Left lobe of liver (tissue), 2 donors: ENCODE measurements around the gene ANKRD36B. TPM values are rescaled to one million over a fixed set of nuclear protein-coding genes. Genes with fewer than 3 reads are reported as not detected.
A peak's percentile ranks its signal among the peaks of the same experiment; 100 is the strongest.
"Not testable (repeated sequence)": the region's sequence is repeated elsewhere in the genome, so short reads cannot be mapped to it uniquely, and the experiment has no call there.

Experiments used
- ATAC-seq: fragments of 200-7000 bp; cut with Tn5 transposase; one replicate; pipeline ENCODE4 v1.9.1; 2020; ENCODE audit warnings: mild to moderate bottlenecking, moderate library complexity
- DNase-seq: peaks from one replicate; pipeline ENCODE4 v3.0.0-alpha.2; 2020; ENCODE audit warnings: low spot score
- total RNA-seq: library from RNA; stranded (reverse); gene quantifications from one replicate; pipeline ENCODE4 v1.2.1, GENCODE V29; 2021
- donor health status: DM: no; HTN: no; CAD: no; lungs with moderate emphysema.
- donor health status: DM: no; HTN: yes; CAD: no.

The ANKRD36B gene
- total RNA-seq, result 2.2 TPM

DNA sequence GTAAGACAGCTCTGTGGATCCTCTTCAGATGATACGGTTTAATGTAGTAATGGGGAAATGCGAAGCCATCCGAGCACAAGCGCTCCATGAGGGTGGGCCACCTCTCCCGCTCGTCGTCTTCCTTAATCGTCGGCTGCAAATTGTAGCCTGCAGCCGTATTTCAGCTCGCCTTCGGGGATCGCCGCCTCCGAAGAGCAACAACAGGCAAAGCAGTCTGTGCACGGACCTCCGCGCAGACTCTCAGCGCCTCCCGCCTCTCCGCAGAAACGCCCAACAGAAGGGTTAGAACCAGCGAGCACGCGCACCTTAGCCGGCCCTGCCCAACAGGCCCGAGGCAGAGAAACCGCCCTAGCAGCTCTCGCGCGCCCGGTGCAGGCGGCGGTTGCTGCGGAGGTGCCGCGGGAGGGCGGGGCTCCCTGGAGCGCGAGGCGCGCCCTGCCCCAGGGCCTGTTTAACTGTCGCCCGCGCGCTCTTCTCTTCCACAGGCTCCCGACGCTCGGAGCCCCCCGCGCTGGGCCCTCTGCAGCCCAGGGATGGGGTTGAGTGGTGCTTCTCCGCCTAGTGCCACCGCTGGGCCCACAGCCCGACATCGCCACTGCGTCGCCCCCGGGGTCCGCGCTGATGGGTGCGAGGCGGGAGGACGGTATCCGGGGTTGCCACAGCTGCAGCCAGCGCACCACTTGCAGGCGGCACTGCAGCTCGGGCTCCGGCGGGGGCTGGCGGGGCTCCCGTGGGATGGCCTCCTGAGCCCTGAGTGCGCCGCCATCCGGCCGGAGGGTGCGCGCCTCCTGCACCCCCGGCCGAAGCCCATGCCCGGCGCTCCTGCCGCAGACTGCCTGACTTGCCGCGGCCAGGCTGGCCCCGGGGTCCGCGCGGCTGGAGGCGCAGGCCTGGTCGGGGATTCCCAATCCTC is at the start of gene ANKRD36B:
Gene ANKRD36B, minus strand, starts transcription at position 280 of the 913 bp plus-strand sequence. Its CDS starts 192 bp downstream, at position 88.
- DNase-seq, result peak; percentile 71
- ATAC-seq, result peak; percentile 75

DNA sequence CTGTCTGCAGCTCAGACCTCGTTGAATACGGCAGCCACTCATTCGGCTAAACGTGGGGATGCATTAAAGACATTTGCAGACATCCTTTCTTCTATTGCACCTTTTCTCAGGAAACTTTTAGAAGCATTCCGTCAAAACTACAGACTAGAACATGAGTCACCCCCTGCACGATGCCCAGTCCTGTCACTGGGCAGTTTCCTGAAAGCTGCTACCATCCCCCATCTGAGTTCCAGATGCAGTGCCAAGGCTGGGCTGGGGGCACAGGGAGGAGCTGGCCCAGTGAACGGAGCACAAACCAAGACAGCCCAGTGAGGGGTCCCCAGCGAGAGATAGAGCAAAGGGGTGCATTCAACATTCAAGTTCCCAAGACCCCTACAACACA is 36.4 kb upstream of the ANKRD36B start:
- ATAC-seq, DNase-seq: not testable (repeated sequence)

DNA sequence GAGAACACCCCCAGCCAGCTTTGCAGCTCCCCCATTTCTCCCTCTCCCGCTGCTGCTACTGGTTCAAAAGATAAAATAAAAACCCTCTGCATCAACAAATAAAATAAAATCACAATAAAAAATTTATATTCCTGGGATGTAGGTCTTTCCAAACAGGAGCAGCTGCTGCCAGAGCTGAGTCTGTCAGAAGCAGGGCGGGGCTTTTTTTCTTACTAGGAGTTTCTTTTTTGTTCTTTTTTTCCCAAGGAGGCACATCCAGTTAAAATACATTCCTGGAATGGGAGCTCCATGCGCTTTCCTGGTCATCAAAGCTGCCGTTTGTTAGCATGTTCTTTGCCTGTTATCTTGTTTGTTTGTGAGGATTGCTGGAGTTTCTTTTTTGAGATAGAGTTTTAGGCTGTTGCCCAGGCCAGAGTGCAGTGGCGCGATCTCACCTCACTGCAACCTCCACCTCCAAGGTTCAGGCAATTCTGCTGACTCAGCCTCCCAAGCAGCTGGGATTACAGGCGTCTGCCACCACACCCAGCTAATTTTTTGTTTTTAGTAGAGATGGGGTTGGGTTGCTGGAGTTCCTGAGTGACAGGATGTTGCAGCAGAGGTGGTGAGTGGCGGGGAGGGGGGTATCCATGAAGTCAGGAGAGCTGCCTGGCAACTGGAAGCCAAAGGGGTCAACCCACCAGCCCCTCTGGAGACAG is 35.8 kb upstream of the ANKRD36B start:
- not testable (repeated sequence) for DNase-seq, ATAC-seq

DNA sequence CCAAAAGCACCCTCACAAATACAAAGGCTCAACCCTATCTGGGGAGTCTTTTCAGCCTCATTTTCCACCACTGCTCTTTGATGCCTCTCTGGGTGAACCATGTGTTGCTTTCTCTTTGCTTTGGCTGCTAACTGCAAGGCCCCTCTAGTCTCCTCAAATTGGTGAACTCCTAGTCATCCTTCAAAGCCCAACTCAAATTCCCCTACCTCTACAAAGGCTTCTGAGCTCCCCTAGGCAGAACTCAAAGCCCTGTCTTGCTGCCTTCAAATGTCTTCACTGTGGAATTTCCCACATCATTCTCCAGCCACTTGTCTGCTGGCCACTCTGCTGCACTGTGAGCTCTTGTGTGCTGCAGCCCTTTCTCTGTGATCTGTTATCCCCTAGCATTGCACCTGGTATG is 33.3 kb upstream of the ANKRD36B start:
- ATAC-seq, DNase-seq: not testable (repeated sequence)

DNA sequence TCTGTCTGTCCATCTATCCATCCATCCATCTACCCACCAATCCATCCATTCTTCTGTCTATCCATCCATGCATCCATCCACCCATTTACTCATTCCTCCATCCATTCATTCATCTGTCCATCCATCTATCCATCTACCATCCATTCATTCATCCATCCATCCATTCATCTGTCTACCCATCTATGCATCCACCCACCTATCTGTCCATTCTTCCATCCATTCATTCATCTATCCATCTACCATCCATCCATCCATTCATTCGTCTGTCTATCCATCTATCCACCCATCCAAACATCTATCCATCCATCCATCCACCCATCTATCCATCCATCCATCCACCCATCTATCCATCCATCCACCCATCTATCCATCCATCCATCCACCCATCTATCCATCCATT is 30.8 kb upstream of the ANKRD36B start:
- not testable (repeated sequence) for ATAC-seq, DNase-seq

DNA sequence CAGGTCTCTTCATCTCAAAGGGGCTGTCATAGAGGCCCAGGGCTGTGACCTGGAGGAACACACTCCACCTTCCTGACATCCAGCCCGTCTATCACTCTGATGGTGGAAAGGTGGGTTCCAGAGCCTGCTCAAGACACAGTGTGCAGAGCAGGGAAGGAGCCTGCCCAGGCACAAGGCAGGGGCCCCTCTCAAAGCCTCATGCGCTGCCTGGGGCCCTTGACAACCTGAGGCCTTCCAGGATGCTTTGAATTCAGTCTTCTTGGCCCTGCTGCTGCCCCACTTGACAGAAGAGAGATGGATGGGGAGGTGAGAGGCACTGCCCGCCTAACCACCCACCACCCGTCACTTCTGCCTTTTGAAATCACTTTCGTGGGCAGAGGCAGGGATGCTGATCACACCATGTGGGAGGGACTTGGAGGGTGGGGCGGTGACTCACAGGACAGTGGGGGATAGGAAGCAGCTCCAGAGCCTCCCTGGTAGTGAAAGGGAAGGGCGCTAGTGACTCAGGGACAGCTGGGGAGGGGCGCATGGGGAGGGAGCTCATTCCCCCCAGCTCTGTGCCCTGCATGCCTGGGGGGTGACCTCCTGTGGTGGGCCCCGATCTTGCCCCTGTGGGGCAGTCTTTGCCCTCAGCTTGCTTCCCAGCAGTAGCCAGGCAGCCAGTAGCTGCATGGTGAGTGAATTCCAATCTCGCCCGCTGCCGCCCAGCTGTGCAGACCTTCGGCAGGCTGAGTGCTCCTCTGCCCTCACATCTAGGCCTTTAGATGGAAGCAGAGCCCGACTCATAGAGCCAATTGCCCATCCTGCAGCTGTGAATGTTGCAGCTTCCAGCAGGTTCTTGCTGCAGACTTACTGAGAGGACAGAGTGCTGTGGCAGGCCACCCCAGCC is 29.5 kb upstream of the ANKRD36B start:
- DNase-seq, ATAC-seq: not testable (repeated sequence)

DNA sequence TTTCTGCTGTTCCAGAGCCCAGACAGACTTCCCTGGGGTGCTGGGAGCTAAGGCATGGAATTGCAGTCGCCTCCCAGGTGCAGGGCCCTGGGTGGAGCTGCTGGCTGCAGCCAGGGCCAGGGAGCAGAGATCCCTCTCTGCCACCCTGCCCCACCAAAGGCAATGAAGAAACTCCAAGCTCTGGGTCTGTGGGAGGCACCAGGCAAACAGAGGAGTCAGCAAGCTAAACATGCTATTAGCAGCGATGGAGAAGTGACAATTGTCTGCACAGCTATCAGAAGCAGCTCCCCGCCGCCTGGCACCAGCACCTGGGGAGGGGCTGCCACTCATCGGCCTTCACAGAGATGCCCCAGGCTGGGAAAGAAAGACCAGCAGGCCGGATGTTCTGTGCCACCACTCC is 28.2 kb upstream of the ANKRD36B start:
- DNase-seq (no peak), ATAC-seq (no peak)

DNA sequence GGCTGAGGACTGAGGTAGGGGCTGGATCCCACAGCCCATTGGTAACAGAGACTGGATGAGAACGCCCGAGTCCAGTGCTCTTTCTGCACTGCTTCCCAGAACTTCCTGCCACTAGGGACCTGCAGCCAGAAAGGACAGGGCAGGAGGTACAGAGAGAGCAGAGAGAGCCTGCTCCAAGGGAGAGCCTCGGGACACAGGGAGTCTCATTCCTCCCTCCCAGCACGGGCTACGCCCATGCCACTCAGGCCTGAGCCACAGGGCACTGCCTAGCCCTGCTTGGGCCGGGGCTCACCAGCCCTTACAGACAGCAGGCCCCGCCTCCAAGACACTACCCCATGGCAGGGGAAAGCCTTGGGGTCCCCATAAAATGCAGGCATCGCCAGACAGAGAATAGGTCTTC is 26.1 kb upstream of the ANKRD36B start:
- ATAC-seq, result peak; percentile 17
- not testable (repeated sequence) for DNase-seq

DNA sequence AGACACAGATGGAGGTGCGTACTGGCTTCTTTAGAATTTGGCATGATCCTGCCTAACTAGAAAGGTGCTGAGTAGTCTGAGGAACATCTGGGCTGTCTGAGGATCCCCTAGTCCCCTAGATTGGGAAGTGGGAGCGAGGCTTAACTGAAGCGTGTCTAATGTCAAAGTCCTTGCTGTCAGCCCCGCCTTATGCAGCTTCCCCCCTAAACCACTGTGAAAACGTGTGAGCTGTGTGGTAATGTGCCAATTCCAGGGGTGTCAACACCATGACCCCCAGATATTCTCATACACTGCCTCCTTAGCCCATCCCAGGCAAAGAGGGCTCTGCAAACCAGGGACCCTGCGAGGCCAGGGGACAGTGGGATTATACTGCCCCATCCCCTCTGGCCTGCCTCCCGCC is 22.2 kb upstream of the ANKRD36B start:
- ATAC-seq, DNase-seq: not testable (repeated sequence)

DNA sequence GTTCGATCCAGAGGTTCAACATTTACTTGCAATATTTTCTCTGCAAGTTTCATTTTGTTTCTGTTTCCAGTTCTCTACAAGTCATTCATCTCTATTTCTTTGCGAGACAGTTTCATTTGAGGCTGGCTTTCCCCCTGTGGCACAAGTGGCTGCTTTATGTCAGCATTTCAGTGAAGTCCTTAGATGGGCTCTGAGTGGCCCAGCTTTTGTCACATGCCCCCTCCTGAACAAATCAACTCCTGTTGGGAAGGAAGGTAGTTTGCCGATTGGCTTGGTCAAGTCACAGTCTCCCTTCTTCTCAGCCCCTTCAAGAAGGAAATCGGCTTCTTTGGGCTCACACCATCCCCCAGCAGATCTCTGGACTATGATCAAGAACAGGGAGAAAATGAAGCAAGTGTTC is 19.1 kb upstream of the ANKRD36B start:
- DNase-seq, ATAC-seq: not testable (repeated sequence)

DNA sequence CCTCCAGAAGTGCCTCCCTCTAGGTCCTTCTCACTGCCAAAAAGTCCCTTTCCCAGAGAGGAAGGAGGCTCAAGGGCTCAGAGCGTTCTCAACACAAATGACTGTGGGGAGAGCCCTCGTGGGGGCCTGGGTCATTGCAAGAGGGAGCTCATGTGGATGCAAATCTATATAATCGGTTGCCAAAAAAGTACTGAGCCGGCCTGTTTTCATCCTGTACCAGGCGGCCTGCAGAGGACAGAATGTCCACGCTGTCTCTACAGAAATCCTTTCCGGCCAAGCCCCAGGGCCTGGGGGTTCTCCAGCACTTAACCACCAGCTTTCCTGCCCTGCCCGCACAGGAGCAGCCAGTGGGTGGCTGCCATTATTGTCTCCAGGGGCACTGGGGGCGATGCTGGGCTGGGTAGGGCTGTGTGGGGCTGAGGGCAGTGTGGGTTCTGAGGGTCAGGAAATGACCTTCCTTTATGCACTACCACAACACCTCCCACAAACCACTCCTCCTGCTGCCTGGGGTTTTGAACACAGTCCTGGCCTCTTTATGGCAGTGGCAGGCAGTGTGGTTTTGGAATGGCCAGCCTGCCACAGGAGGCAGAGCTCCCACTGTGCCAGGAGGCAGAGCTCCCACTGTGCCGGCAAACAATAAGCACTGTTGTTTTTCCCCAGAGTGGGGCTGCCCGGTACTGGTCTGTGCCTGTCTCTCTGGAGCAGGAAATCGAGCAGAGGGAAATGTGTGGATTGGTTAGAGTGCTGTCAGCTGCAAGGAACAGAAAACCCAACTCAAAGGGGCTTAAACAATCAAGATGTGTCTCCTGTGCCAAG is 16.1 kb upstream of the ANKRD36B start:
- not testable (repeated sequence) for ATAC-seq

DNA sequence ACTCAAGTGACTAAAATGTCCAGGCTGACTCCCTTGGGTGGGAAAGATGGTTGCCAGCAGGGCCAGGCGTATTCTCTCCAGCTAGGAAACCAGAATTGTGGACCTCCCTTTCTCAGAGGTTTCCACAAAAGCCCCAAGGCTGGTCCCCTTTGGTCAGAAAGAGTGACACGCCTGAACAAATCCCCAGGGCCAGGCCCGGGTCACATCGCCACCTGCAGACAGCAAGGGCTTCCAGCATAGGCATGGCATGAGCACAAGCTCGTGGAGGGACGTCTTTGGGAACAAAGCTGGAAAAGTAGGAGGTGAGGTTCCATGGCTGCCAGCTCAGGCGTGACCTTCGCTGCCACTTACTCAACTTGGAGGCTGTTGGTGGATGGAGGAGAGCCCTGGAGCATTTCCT is 15.4 kb upstream of the ANKRD36B start:
- DNase-seq, ATAC-seq: not testable (repeated sequence)

More for the DNA sequence above, 16.1 kb upstream of the ANKRD36B start:
- DNase-seq, result not testable (repeated sequence)

DNA sequence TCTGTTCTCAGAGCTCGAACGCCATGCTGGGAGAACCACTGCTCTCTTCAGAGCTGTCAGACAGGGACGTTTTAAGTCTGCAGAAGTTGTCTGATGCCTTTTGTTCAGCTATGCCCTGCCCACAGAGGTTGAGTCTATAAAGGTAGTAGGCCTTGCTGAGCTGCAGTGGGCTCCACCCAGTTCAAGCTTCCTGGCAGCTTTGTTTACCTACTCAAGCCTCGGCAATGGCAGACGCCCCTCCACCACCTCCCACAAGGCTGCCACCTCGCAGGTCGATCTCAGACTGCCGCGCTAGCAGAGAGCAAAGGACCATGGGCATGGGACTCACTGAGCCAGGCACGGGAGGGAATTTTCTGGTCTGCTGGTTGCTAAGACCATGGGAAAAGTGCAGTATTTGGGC is 11.9 kb upstream of the ANKRD36B start:
- DNase-seq, result not testable (repeated sequence)

DNA sequence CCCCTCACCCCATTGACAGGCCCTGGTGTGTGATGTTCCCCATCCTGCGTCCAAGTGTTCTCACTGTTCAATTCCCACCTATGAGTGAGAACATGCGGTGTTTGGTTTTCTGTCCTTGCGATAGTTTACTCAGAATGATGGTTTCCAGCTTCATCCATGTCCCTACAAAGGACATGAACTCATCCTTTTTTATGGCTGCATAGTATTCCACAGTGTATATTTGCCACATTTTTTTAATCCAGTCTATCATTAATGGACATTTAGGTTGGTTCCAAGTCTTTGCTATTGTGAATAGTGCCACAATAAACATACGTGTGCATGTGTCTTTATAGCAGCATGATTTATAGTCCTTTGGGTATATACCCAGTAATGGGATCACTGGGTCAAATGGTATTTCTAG is 6.5 kb upstream of the ANKRD36B start:
- not testable (repeated sequence) for DNase-seq

More for the DNA sequence above, 11.9 kb upstream of the ANKRD36B start:
- ATAC-seq, result not testable (repeated sequence)

DNA sequence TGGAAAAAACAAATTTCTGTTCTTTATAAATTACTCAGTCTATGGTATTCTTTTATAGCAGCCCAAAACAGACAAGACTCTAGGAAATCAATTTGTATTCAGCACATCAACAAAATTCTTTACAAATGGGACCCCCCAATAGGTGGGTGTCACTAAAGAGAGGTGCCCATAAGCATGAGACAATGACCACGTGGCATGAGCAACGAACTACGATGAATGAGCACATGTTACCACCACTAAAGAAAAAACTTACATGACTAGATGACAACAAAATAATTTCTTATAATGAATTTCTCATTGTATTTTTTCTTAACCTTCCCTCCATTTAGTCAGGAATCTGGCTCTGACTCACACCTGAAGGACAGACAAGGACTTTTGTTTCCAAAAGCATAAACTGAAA is 3.8 kb upstream of the ANKRD36B start:
- not testable (repeated sequence) for ATAC-seq

More for the DNA sequence above, 6.5 kb upstream of the ANKRD36B start:
- ATAC-seq, result not testable (repeated sequence)

DNA sequence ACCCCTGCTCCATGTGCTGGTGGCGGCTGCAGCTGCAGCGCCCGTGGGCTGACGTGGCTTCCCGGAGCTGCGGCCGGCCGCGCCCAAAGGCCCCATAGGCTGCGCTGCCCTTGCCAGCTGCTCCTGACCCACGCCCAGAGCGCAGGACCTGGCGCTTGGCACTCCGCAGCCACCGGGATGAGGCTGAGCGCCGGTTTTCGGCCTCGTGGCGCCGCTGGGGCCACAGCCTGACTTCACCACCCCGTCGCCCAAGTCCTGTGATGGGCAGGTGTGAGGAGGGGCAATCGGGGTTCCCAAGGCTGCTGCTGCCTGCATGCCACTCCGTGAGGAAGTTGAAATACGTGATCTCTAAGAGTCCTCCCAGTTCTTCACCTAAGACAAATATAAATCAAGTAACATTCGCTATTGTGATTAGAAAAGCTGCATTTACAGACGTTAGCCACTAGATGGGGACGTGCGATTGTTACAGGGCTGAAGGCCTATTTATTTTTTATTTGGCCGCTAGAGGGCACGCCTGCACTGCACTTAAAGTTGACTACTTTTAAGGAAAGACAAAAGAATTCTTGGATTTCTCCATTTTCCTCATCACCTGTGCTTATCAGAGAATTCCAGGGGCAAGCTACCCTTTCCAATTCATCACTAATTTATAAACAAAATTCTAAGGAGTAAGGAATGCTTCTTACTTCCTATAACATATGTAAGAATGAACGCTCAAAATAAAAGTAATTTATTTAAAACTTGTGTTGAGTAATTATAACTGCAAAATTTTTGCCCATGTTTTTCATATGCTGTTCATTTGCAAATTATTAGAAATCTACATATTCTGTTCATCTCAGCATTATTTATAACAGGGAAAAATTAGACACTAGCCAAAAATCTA is 1.1 kb upstream of the ANKRD36B start:
- DNase-seq, result peak; percentile 74
- ATAC-seq, result peak; percentile 96

More for the DNA sequence above, 3.8 kb upstream of the ANKRD36B start:
- DNase-seq, result not testable (repeated sequence)

DNA sequence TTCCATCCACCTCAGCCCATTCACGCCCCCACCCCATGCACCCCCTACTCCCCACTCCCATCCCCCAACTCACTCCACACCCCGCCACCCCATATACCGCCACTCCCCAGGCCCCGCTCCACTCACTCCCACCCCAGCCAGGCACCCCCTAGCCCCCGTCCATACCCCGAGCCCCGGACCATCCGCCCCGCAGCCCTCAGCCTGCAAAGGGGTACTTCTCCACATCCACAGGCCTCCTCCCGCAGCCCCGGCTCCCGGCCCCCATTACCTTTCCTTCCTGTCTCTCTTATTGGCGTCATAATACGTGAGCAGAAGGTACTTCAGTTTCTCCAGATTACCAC is 450 bp downstream of the ANKRD36B start:
- not testable (repeated sequence) for ATAC-seq, DNase-seq

DNA sequence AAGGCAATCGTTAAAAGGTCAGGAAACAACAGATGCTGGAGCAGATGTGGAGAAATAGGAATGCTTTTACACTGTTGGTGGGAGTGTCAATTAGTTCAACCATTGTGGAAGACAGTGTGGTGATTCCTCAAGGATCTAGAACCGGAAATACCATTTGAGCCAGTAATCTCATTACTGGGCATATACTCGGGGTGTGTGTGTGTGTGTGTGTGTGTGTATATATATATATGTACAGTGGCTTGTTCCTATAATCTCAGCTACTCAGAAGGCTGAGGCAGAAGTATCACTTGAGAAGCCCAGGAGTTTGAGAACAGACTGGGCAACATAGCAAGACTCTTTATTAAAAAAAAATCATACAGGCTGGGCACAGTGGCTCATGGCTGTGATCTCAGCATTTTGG is 24.0 kb downstream of the ANKRD36B start:
- not testable (repeated sequence) for DNase-seq, ATAC-seq

DNA sequence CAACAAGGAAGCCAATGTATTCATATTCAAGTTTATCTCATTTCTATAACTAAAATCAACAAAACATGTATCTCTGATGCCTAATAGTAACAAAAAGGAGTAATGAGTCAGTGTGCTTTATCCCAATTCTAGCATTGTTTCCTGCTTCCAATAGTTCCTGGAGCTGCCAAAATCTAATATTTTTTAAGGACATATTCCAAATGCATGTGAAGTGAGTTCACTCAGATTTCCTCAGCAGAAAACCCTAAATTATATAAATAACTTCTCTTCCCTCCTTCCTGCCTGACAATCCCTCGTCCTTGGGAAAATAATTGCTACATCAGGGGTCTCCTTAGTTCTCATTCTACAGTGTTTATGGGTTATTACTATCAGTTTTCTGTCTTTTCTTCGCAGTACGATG is 37.3 kb downstream of the ANKRD36B start:
- DNase-seq, ATAC-seq: not testable (repeated sequence)
